Calu3 (cell line): ENCODE results near the gene SCAPER. TPM values are rescaled to one million over a fixed set of nuclear protein-coding genes. Genes with fewer than 3 reads are reported as not detected.

ENCODE experiments used
- BruUV-seq: library from RNA; stranded (reverse); fragments of 400-500 nt; replicated peaks from 2 replicates; lab custom pipeline; 2021; lab: Mats Ljungman, UMichigan
- CTCF ChIA-PET: fragments of 300-600 bp; sonication (Branson Sonifier 250); formaldehyde crosslinking; loops from one replicate; lab custom pipeline; 2022; ENCODE audit warnings: antibody characterized with exemption; lab: Charles Lee
- DNase-seq: peaks from one replicate; pipeline ENCODE4 v3.0.0; 2022
- H3K27ac Mint-ChIP-seq: one replicate; pipeline ENCODE4 v1.8.0; 2022; ENCODE audit warnings: mixed read lengths; ENCODE audit not compliant: unreplicated experiment
- H3K27me3 Mint-ChIP-seq: one replicate; pipeline ENCODE4 v1.8.0; 2022; ENCODE audit warnings: mixed read lengths; ENCODE audit not compliant: unreplicated experiment
- H3K36me3 Mint-ChIP-seq: one replicate; pipeline ENCODE4 v1.8.0; 2022; ENCODE audit warnings: mild to moderate bottlenecking, moderate library complexity, mixed read lengths; ENCODE audit not compliant: insufficient read depth, unreplicated experiment
- H3K4me1 Mint-ChIP-seq: one replicate; pipeline ENCODE4 v1.8.0; 2022; ENCODE audit warnings: mild to moderate bottlenecking, low read depth, mixed read lengths; ENCODE audit not compliant: unreplicated experiment
- H3K4me3 Mint-ChIP-seq: one replicate; pipeline ENCODE4 v1.8.0; 2022; ENCODE audit warnings: mild to moderate bottlenecking, low read depth, moderate library complexity, mixed read lengths; ENCODE audit not compliant: unreplicated experiment
- H3K9me3 Mint-ChIP-seq: one replicate; pipeline ENCODE4 v1.8.0; 2022; ENCODE audit warnings: low read depth, mixed read lengths; ENCODE audit not compliant: unreplicated experiment
- intact Hi-C: fragments of 100-400 bp; cut with micrococcal nuclease; formaldehyde crosslinking; loops from one replicate; pipeline ENCODE4 v1.10.0; 2022; ENCODE audit not compliant: unreplicated experiment
- total RNA-seq: library from RNA; stranded (reverse); gene quantifications from 2 replicates; pipeline ENCODE4 v1.2.3, GENCODE V29; 2022
- TF ChIP-seq, protein P1 (sequence below): fragments of 200-600 bp; IDR thresholded peaks from one replicate; pipeline ENCODE4 v1.8.0; 2022; ENCODE audit warnings: antibody characterized with exemption; ENCODE audit not compliant: unreplicated experiment

The SCAPER gene
- total RNA-seq, 1 experiment from 2014 or later: 34.8 TPM

DNA sequence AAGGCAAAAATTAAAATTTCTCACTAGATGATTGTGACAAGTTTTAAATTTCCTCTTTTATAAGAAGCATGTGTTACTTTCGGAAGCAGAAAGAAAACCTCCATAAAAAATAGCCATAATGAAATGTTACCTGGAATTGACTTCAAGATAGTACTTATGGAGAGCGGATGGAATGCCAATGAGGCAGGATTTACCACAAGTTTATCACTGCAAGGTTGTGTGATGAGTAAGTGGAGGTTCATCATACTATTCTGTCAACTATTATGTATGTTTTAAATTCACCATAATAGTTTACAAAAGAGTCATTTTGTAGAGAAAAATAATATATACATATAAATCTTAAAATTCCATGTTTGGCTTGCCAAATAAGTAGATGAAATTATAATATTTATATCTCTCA is 230.3 kb downstream of the SCAPER start:
- Mint-ChIP-seq H3K27me3 (no peaks in the 10 kb centered on the region), H3K4me3 (no peak overlapping the region), H3K36me3 (no peaks in the 10 kb centered on the region), H3K4me1 (no peaks in the 10 kb centered on the region), H3K9me3 (no peaks in the 10 kb centered on the region), H3K27ac (no peak overlapping the region)
- TF ChIP-seq, protein P1, sequence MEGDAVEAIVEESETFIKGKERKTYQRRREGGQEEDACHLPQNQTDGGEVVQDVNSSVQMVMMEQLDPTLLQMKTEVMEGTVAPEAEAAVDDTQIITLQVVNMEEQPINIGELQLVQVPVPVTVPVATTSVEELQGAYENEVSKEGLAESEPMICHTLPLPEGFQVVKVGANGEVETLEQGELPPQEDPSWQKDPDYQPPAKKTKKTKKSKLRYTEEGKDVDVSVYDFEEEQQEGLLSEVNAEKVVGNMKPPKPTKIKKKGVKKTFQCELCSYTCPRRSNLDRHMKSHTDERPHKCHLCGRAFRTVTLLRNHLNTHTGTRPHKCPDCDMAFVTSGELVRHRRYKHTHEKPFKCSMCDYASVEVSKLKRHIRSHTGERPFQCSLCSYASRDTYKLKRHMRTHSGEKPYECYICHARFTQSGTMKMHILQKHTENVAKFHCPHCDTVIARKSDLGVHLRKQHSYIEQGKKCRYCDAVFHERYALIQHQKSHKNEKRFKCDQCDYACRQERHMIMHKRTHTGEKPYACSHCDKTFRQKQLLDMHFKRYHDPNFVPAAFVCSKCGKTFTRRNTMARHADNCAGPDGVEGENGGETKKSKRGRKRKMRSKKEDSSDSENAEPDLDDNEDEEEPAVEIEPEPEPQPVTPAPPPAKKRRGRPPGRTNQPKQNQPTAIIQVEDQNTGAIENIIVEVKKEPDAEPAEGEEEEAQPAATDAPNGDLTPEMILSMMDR: no peak
- intact Hi-C loops: no loop called here
- DNase-seq: no peak
- BruUV-seq: no TSS peak
- CTCF ChIA-PET: no interaction called here

DNA sequence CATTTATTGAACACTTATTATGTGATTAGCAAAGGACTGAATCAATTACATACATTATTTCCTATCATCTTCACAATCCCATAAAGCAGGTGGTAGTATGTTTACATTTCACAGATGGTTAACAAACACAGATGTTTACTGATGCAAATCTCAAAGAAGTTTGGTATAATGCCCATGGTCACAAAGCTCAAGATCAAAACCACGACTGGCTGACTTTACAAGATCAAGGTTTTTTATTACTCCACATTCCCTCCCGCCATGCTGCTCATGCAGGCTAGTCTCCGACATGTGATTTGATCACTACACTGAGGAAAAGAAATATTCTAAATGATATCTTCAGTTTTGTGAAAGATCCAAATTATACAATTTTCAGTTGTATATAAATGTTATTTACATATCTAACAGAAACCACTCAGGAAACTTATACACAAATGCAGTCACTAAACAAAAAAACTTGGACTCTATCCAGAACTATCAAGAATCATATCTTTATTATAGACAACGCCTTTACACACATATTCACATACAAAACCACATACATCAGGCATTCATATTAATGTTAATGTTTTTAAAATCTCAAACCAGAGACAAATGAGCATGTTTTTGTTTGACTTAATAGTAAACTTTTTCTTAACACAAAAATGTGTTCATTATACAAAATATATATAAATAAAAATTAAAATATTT is 235.5 kb downstream of the SCAPER start:
- Mint-ChIP-seq H3K27me3 (no peaks in the 10 kb centered on the region), H3K9me3 (no peaks in the 10 kb centered on the region), H3K4me3 (no peak overlapping the region), H3K27ac (no peak overlapping the region), H3K4me1 (no peaks in the 10 kb centered on the region), H3K36me3 (no peaks in the 10 kb centered on the region)
- no TSS peak for BruUV-seq
- intact Hi-C loops: no loop called here
- CTCF ChIA-PET: no interaction called here
- no peak for DNase-seq
- TF ChIP-seq, protein P1: no peak

DNA sequence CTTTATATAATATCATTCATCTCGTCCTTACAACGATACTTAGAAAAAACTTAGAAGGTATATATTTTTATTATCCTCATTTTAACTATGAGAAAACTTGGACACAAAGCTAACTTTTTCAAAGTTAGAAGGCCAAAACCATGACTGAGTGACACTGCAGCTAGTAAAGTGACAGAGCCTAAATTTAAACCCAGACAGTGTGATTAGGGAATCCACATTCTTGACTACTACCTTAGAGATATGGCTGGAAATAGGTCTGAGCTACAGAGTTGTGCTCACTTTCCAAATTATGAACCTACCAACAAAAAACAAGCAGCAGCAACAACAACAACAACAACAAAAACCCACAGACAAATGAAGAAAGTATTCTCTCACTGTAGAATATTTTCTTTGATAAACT is 236.2 kb downstream of the SCAPER start:
- CTCF ChIA-PET: interaction anchor here (0.7 kb wide), 1 partner anchor 338 kb away, joined by 3 read pairs; no protein-coding TSS in a partner anchor
- DNase-seq: no peak
- no peaks in the 10 kb centered on the region for H3K27me3 Mint-ChIP-seq
- TF ChIP-seq, protein P1: no peak
- H3K27ac Mint-ChIP-seq: no peak overlapping the region
- no peak overlapping the region for H3K4me3 Mint-ChIP-seq
- intact Hi-C loops: no loop called here
- no peaks in the 10 kb centered on the region for H3K4me1 Mint-ChIP-seq
- H3K9me3 Mint-ChIP-seq: no peaks in the 10 kb centered on the region
- H3K36me3 Mint-ChIP-seq: no peaks in the 10 kb centered on the region
- BruUV-seq: no TSS peak

DNA sequence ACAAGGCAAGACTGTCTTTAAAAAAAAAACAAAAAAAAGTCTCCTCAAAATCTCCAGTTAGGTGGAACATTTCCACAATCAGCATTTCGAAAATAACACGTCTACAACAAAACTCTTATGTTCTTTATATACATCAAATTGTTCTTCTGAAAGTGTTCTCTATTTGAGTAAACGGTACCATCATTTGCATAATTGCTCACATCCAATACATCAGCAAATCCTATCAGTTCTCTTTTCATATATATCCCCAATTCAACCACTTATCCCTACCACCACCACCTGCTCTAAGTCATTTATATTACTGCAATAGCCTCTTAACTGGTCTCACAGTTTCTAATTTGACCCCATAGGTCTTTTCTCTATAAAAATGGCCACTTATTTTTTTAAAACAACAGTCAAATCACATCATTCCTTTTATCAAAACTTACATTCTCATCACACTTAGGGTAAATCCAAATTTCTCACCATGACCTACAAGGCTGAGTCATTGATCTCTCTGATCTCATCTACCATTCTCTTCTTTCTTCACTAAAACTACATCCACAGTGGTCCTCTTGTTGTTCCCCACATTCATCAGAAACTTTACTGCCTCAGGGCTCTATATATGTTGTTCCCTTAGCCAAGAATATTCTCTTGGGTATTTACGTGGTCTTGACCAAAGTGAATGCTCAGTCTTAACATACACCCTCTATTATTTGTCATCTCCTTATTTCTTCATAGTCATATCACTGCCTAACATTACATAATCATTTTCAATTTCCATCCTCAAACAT is 237.0 kb downstream of the SCAPER start:
- no peak for DNase-seq

More for the DNA sequence above, 237.0 kb downstream of the SCAPER start:
- H3K27ac Mint-ChIP-seq: no peak overlapping the region
- H3K27me3 Mint-ChIP-seq: no peaks in the 10 kb centered on the region
- no peak overlapping the region for H3K4me3 Mint-ChIP-seq
- no TSS peak for BruUV-seq
- TF ChIP-seq, protein P1: no peak
- no peaks in the 10 kb centered on the region for H3K9me3 Mint-ChIP-seq
- H3K4me1 Mint-ChIP-seq: no peaks in the 10 kb centered on the region
- intact Hi-C loops: no loop called here
- CTCF ChIA-PET: interaction anchor here (0.7 kb wide), 1 partner anchor 339 kb away, joined by 3 read pairs; no protein-coding TSS in a partner anchor
- H3K36me3 Mint-ChIP-seq: no peaks in the 10 kb centered on the region
